Subcutaneous abdominal adipose tissue (tissue), 5 donors: Measurements from ENCODE around the gene SPATA45.

ENCODE experiments used
- H3K27ac ChIP-seq: one replicate; pipeline ENCODE4 v1.7.0; 2013; ENCODE audit warnings: low read depth, mild to moderate bottlenecking, inconsistent platforms, low read length, moderate library complexity
- H3K27me3 ChIP-seq, 5 donors: one replicate each; pipeline ENCODE4 v1.7.0; 2013; ENCODE audit warnings: low read length in 5 of 5, inconsistent platforms in 1 of 5; ENCODE audit not compliant: control insufficient read depth in 5 of 5, insufficient read depth in 4 of 5
- H3K36me3 ChIP-seq, 5 donors: one replicate each; pipeline ENCODE4 v1.7.0; 2013; ENCODE audit warnings: low read length in 5 of 5; ENCODE audit not compliant: control insufficient read depth in 5 of 5, insufficient read depth in 5 of 5
- H3K4me1 ChIP-seq, 5 donors: one replicate each; pipeline ENCODE4 v1.7.0; 2013; ENCODE audit warnings: low read length in 5 of 5, mild to moderate bottlenecking in 3 of 5, moderate library complexity in 1 of 5; ENCODE audit not compliant: control insufficient read depth in 5 of 5, insufficient read depth in 5 of 5
- H3K4me3 ChIP-seq, 5 donors: one replicate each; pipeline ENCODE4 v1.7.0; 2013; ENCODE audit warnings: low read length in 5 of 5, low read depth in 1 of 5
- H3K9ac ChIP-seq, 5 donors: one replicate each; pipeline ENCODE4 v1.7.0; 2013; ENCODE audit warnings: low read length in 5 of 5, mild to moderate bottlenecking in 4 of 5, moderate library complexity in 3 of 5
- H3K9me3 ChIP-seq, 5 donors: one replicate each; pipeline ENCODE4 v1.7.0; 2013; ENCODE audit warnings: low read length in 5 of 5; ENCODE audit not compliant: control insufficient read depth in 5 of 5
- donor health status: healthy.
- donor health status: healthy.
- donor health status: healthy.
- donor health status: healthy.
- donor health status: healthy.

The SPATA45 gene

DNA sequence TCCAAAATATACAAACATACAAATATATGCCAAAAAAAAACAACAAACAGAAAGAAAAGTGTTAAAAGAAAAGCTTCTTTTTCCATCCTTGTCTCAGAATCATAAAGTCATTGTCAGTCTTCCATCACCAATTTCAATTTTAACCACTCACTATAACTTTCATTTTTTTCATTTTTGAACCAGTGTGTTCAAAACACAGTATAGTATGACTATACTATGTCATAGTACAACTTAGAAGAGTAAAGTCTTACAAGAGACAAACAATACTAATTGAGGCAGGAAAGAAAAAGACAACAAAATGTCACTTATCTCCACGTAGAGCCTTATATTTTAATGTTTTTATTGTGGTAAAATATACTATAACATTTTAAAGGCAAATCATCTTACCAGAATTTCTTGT is 63.5 kb downstream of the SPATA45 start:
- Histone ChIP-seq H3K4me3 (no peak overlapping the region), H3K36me3 (peaks cover 17 to 46% (median 28%) of the 10 kb centered on the region in 5 donors), H3K9me3 (no peaks in the 10 kb centered on the region), H3K27ac (no peak overlapping the region), H3K9ac (no peak overlapping the region), H3K27me3 (no peaks in the 10 kb centered on the region), H3K4me1 (no peaks in the 10 kb centered on the region)

DNA sequence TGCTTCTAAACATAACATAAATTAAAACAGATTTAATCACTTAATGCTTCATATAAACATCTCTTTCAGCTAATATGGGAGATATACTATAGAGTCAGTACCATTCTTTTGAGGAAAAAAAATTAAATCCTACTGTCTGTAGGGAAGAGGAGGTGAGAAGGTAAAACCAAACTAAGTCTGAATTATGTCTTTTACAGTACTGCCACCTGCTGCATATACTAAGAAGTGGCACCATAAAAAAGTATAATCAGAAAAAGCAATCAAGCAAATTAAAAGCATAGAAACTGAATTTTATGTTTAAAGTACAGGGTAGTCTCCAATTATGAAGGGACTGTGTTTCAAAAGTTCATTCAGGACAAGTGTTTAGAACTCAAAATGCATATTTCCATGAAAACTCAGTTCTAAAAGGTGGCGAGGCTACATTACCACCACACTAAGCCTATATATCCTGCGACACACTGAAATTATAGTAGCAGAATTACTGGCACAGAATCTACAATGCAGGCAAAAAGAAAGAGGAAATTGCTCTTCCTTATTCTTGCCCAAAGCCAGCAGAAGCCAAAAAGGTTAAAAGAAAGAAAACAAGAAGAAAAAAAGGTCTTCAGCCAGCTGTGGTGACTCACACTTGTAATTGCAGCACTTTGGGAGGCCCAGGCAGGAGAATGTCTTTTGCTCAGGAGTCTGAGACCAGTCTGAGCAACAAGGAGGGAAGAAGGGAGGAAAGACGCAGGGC is 64.9 kb downstream of the SPATA45 start:
- no peak overlapping the region for H3K9ac ChIP-seq
- H3K4me1 ChIP-seq: no peaks in the 10 kb centered on the region
- H3K27ac ChIP-seq: no peak overlapping the region
- H3K4me3 ChIP-seq: no peak overlapping the region
- peaks cover 17 to 46% (median 28%) of the 10 kb centered on the region in 5 donors for H3K36me3 ChIP-seq
- H3K27me3 ChIP-seq: no peaks in the 10 kb centered on the region
- H3K9me3 ChIP-seq: no peaks in the 10 kb centered on the region

DNA sequence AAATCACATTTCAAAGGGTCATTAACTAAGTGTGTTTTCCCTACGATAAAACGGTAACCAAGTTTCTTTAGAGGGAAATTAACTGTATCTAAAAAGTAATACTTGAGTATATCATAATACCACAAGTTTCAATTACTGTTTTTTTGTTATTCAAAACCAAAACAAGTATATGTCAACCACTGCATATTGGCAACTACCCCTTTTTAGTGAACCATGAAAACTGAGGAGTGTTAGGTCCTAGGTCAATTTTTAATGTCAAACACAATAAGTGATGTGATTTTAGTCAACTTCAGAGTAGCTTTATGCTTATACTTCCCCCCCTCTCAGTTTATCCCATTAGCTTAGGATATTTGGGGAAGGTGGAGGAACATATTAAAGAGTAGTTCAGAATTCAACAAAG is 66.2 kb downstream of the SPATA45 start:
- Histone ChIP-seq H3K9me3 (no peaks in the 10 kb centered on the region), H3K27me3 (no peaks in the 10 kb centered on the region), H3K36me3 (peaks cover 17 to 39% (median 28%) of the 10 kb centered on the region in 5 donors), H3K9ac (no peak overlapping the region), H3K4me1 (no peaks in the 10 kb centered on the region), H3K27ac (no peak overlapping the region), H3K4me3 (no peak overlapping the region)

DNA sequence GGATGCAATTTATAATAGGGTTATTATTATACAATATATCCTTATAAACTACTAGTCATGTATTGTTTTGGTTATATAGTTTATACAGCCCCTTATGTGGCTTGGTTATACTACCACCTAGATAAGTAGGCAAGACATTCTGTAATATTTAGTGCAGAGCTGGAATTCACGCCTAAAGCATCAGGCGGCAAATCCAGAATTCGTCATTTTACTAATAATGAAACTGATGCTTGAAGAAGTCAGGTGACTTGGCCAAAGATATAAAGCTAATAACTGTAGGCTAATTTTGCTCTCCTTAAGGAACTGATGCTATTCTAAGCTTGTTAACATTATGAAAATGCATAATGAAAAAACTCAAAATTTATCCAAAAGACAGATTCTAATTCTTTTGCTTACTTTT is 66.7 kb downstream of the SPATA45 start:
- H3K4me3 ChIP-seq: no peak overlapping the region
- no peaks in the 10 kb centered on the region for H3K9me3 ChIP-seq
- H3K27me3 ChIP-seq: no peaks in the 10 kb centered on the region
- H3K4me1 ChIP-seq: no peaks in the 10 kb centered on the region
- H3K27ac ChIP-seq: no peak overlapping the region
- no peak overlapping the region for H3K9ac ChIP-seq
- peaks cover 17 to 36% (median 28%) of the 10 kb centered on the region in 5 donors for H3K36me3 ChIP-seq
